HG02938 (cell line): Measurements from ENCODE around the gene CCDC13.

Experiments
- ATAC-seq: cut with Tn5 transposase; IDR thresholded peaks from one replicate; pipeline ENCODE4 v1.9.1; 2021; ENCODE audit warnings: mild to moderate bottlenecking, moderate library complexity; ENCODE audit not compliant: unreplicated experiment

The CCDC13 gene

GRCh38 chr3:42755681-42756578 lies 17.1 kb downstream of the CCDC13 start:
- no peak for ATAC-seq

- ATAC-seq, result no peak
Observed at GRCh38 chr3:42753757-42754156, 19.3 kb downstream of the CCDC13 start.

GRCh38 chr3:42752961-42753360 lies 20.1 kb downstream of the CCDC13 start:
- no peak for ATAC-seq

- no peak for ATAC-seq
Observed at GRCh38 chr3:42752441-42752840, 20.6 kb downstream of the CCDC13 start.

GRCh38 chr3:42751609-42752008 lies 21.4 kb downstream of the CCDC13 start:
- no peak for ATAC-seq

- ATAC-seq, result no peak
Observed at GRCh38 chr3:42750834-42751233, 22.2 kb downstream of the CCDC13 start.

- no peak for ATAC-seq
Observed at GRCh38 chr3:42749753-42750231, 23.3 kb downstream of the CCDC13 start.

GRCh38 chr3:42749025-42749752 lies 23.9 kb downstream of the CCDC13 start:
- ATAC-seq, result no peak

GRCh38 chr3:42747581-42747980 lies 25.5 kb downstream of the CCDC13 start:
- ATAC-seq, result no peak

- no peak for ATAC-seq
Observed at GRCh38 chr3:42746455-42747450, 26.3 kb downstream of the CCDC13 start.

GRCh38 chr3:42745776-42746454 lies 27.1 kb downstream of the CCDC13 start:
- no peak for ATAC-seq

- ATAC-seq, result no peak
Observed at GRCh38 chr3:42745291-42745745, 27.7 kb downstream of the CCDC13 start.

GRCh38 chr3:42743204-42743995 lies 29.7 kb downstream of the CCDC13 start:
- no peak for ATAC-seq

GRCh38 chr3:42742688-42743087 lies 30.4 kb downstream of the CCDC13 start:
- ATAC-seq, result no peak

- ATAC-seq, result no peak
Observed at GRCh38 chr3:42742259-42742658, 30.8 kb downstream of the CCDC13 start.

GRCh38 chr3:42741796-42742195 lies 31.3 kb downstream of the CCDC13 start:
- no peak for ATAC-seq

- ATAC-seq, result no peak
Observed at GRCh38 chr3:42739401-42740158, 33.5 kb downstream of the CCDC13 start.

GRCh38 chr3:42736531-42736930 lies 36.5 kb downstream of the CCDC13 start:
- ATAC-seq, result no peak

GRCh38 chr3:42736081-42736480 lies 37.0 kb downstream of the CCDC13 start:
- no peak for ATAC-seq
